Stimulated activated effector memory CD8-positive, alpha-beta T cell treated with anti-CD3 and anti-CD28 coated beads, Interleukin-12 subunit alpha, Interleukin-12 subunit beta, amount 100 ng/mL, for 72 hours (primary cell): ENCODE results near the gene CD6.

Source experiments
- ATAC-seq: fragments of 150-1000 bp; cut with Tn5 transposase; 2 replicates; pipeline ENCODE4 v1.10.0; 2021
- DNase-seq, 2 donors: peaks; one replicate each; pipeline ENCODE4 v3.0.0; 2021 to 2022; ENCODE audit warnings: low spot score in 2 of 2
- H3K27ac Mint-ChIP-seq: one replicate; pipeline ENCODE4 v1.8.0; 2022; ENCODE audit warnings: mild to moderate bottlenecking, mixed read lengths
- H3K36me3 Mint-ChIP-seq: one replicate; pipeline ENCODE4 v1.8.0; 2022; ENCODE audit warnings: mild to moderate bottlenecking, mixed read lengths
- H3K4me1 Mint-ChIP-seq: one replicate; pipeline ENCODE4 v1.8.0; 2022; ENCODE audit warnings: mixed read lengths
- H3K4me3 Mint-ChIP-seq: one replicate; pipeline ENCODE4 v1.8.0; 2022; ENCODE audit warnings: mild to moderate bottlenecking, mixed read lengths
- H3K9me3 Mint-ChIP-seq: one replicate; pipeline ENCODE4 v1.8.0; 2022; ENCODE audit warnings: mixed read lengths

CD6 gene

GRCh38 chr11:61012737-61013215, 41.3 kb downstream of the CD6 start:
- ATAC-seq (no peak), DNase-seq (no peak)
- Mint-ChIP-seq H3K4me3 (no peak overlapping the region), H3K4me1 (peaks cover 22% of the 10 kb centered on the region), H3K36me3 (peaks cover 98% of the 10 kb centered on the region), H3K9me3 (no peaks in the 10 kb centered on the region), H3K27ac (peak overlapping the region; percentile 85)

GRCh38 chr11:61018059-61018458, 46.6 kb downstream of the CD6 start:
- Mint-ChIP-seq H3K4me3 (no peak overlapping the region), H3K36me3 (peaks cover 99% of the 10 kb centered on the region), H3K9me3 (no peaks in the 10 kb centered on the region), H3K4me1 (peaks cover 59% of the 10 kb centered on the region), H3K27ac (peak overlapping the region; percentile 78)
- ATAC-seq, result no peak
- no peak for DNase-seq

GRCh38 chr11:61019037-61019831, 47.8 kb downstream of the CD6 start:
- Mint-ChIP-seq H3K36me3 (peaks cover 89% of the 10 kb centered on the region), H3K4me1 (peaks cover 71% of the 10 kb centered on the region), H3K27ac (peak overlapping the region; percentile 95), H3K4me3 (no peak overlapping the region), H3K9me3 (no peaks in the 10 kb centered on the region)
- no peak for ATAC-seq
- no peak for DNase-seq

GRCh38 chr11:61019832-61020405, 48.4 kb downstream of the CD6 start:
- ATAC-seq, result no peak
- Mint-ChIP-seq H3K9me3 (no peaks in the 10 kb centered on the region), H3K4me3 (peak overlapping the region; percentile 58), H3K4me1 (peaks cover 77% of the 10 kb centered on the region), H3K27ac (peak overlapping the region; percentile 95), H3K36me3 (peaks cover 86% of the 10 kb centered on the region)
- no peak for DNase-seq

GRCh38 chr11:61020551-61021235, 49.2 kb downstream of the CD6 start:
- Mint-ChIP-seq H3K9me3 (no peaks in the 10 kb centered on the region), H3K4me3 (peak overlapping the region; percentile 58), H3K36me3 (peaks cover 85% of the 10 kb centered on the region), H3K4me1 (peaks cover 82% of the 10 kb centered on the region), H3K27ac (peak overlapping the region; percentile 95)
- ATAC-seq (no peak), DNase-seq (no peak)

- DNase-seq (no peak), ATAC-seq (peak; percentile 71)
- Mint-ChIP-seq H3K27ac (peak overlapping the region; percentile 95), H3K4me1 (peaks cover 85% of the 10 kb centered on the region), H3K9me3 (no peaks in the 10 kb centered on the region), H3K36me3 (peaks cover 80% of the 10 kb centered on the region), H3K4me3 (peak overlapping the region; percentile 58)
Observed at GRCh38 chr11:61021661-61022212, 50.3 kb downstream of the CD6 start.

- DNase-seq, result no peak
- Mint-ChIP-seq H3K9me3 (no peaks in the 10 kb centered on the region), H3K4me3 (peak overlapping the region; percentile 58), H3K36me3 (peaks cover 80% of the 10 kb centered on the region), H3K4me1 (peaks cover 90% of the 10 kb centered on the region), H3K27ac (peak overlapping the region; percentile 95)
- ATAC-seq, result peak; percentile 3
Observed at GRCh38 chr11:61022311-61023085, 51.0 kb downstream of the CD6 start.

- H3K4me3 Mint-ChIP-seq, result peak overlapping the region; percentile 58
- peaks cover 75% of the 10 kb centered on the region for H3K36me3 Mint-ChIP-seq
- no peaks in the 10 kb centered on the region for H3K9me3 Mint-ChIP-seq
- ATAC-seq (peak; percentile 74), DNase-seq (no peak)
- peak overlapping the region; percentile 95 for H3K27ac Mint-ChIP-seq
- peaks cover 90% of the 10 kb centered on the region for H3K4me1 Mint-ChIP-seq
Observed at GRCh38 chr11:61023086-61023965, 51.8 kb downstream of the CD6 start.

GRCh38 chr11:61023966-61024295, 52.5 kb downstream of the CD6 start:
- Mint-ChIP-seq H3K9me3 (no peaks in the 10 kb centered on the region), H3K36me3 (peaks cover 69% of the 10 kb centered on the region), H3K4me3 (peak overlapping the region; percentile 58), H3K27ac (peak overlapping the region; percentile 95), H3K4me1 (peaks cover 89% of the 10 kb centered on the region)
- ATAC-seq, result no peak
- DNase-seq, result no peak

GRCh38 chr11:61024938-61025820, 53.7 kb downstream of the CD6 start:
- peak overlapping the region; percentile 95 for H3K27ac Mint-ChIP-seq
- no peak for ATAC-seq

GRCh38 chr11:61025821-61026120, 54.3 kb downstream of the CD6 start:
- ATAC-seq (no peak), DNase-seq (no peak)
- Mint-ChIP-seq H3K27ac (peak overlapping the region; percentile 95), H3K4me3 (peak overlapping the region; percentile 60), H3K36me3 (peaks cover 68% of the 10 kb centered on the region), H3K4me1 (peaks cover 79% of the 10 kb centered on the region), H3K9me3 (no peaks in the 10 kb centered on the region)

More at GRCh38 chr11:61024938-61025820, 53.7 kb downstream of the CD6 start:
- DNase-seq, result no peak
- peak overlapping the region; percentile 60 for H3K4me3 Mint-ChIP-seq
- H3K4me1 Mint-ChIP-seq, result peaks cover 85% of the 10 kb centered on the region
- no peaks in the 10 kb centered on the region for H3K9me3 Mint-ChIP-seq
- peaks cover 69% of the 10 kb centered on the region for H3K36me3 Mint-ChIP-seq

GRCh38 chr11:61026121-61027031, 54.9 kb downstream of the CD6 start:
- Mint-ChIP-seq H3K36me3 (peaks cover 62% of the 10 kb centered on the region), H3K4me3 (peak overlapping the region; percentile 60), H3K4me1 (peaks cover 74% of the 10 kb centered on the region), H3K27ac (peak overlapping the region; percentile 95), H3K9me3 (no peaks in the 10 kb centered on the region)
- DNase-seq (no peak), ATAC-seq (no peak)
